HG03103 (cell line): Measurements from ENCODE around the gene ANKRD40.
"Not testable (repeated sequence)": the region's sequence is repeated elsewhere in the genome, so short reads cannot be mapped to it uniquely, and the experiment has no call there.

Source experiments
- ATAC-seq: cut with Tn5 transposase; IDR thresholded peaks from one replicate; pipeline ENCODE4 v1.9.1; 2021; ENCODE audit warnings: low read depth; ENCODE audit not compliant: unreplicated experiment

Gene ANKRD40

GRCh38 chr17:50715471-50715870, 7.8 kb upstream of the ANKRD40 start:
- ATAC-seq, result no peak

DNA sequence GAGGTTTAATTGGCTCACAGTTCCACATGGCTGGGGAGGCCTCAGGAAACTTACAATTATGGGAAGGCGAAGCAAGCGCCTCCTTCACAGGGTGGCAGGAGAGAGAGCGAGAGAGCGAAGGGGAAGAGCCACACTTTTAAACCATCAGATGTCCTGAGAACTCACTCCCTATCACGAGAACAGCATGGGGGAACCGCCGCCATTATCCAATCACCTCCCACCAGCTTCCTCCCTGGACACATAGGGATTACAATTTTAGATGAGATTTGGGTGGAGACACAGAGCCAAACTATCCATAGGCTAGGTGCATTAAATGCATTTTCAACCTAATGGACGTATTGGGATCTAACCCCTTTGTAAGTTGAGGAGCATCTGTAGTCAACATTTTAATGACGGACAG, 4.9 kb upstream of the ANKRD40 start:
- ATAC-seq, result no peak

- no peak for ATAC-seq
Measured at GRCh38 chr17:50710650-50711049, 2.9 kb upstream of the ANKRD40 start.

- ATAC-seq, result no peak
Measured at GRCh38 chr17:50710025-50710424, 2.3 kb upstream of the ANKRD40 start.

DNA sequence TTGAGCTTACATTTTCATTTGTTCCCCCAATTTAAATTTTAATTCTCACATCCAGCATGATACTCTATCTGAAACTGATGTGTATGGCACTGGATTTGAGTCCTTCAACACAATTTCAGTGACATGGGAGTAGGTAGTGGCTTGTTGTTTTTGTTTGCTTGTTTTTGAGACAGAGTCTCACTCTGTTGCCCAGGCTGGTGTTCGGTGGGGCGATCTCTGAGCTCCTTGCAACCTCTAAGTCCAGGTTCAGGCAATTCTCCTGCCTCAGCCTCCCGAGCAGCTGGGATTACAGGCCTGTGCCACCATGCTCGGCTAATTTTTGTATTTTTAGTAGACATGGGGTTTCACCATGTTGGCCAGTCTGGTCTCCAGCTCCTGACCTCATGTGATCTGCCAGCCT, 1.3 kb upstream of the ANKRD40 start:
- not testable (repeated sequence) for ATAC-seq

DNA sequence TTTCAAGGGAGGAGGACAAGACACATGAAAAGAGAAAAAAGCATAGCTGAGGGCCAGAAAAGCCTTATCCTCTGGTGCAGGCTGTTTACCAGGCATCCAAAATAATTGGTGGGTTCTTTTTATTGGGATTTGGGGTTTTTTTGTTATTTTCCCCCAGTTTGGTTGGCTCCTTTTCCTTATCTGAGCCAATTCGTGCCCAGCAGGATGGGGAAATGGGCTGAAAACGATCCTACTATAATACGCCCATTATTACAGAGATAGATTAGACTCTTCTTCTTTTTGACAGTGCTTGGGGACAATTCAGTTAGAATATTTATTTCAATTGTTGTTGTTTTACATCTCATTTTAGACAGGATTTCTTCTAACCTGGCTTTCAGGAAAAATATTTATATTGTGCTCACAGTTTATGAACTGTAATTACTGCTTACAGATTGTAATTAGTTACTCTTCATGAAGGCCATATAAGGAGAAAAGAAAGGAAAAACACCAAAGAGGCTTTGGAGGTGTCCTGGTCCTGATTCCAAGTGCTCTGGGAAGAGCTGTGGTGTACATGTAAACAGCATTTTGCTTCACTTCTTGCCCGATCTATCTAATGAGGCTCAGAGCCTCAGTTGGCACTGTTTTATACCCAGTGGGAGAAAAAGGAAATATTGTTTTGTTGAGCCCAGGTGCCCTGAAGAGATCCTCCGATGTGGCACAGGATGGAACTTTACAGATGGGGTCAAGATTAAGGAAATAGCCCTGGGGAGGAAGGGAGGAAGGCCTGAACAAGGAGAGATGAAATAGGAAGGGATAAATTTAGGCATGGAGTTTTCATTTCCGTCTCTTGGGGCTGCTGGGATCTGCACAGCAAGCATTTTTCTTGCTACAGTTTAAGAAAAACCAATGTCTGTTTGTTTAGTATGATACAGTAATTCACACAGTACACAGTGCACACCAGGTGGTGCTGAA, 611 bp upstream of the ANKRD40 start:
- ATAC-seq, result no peak

DNA sequence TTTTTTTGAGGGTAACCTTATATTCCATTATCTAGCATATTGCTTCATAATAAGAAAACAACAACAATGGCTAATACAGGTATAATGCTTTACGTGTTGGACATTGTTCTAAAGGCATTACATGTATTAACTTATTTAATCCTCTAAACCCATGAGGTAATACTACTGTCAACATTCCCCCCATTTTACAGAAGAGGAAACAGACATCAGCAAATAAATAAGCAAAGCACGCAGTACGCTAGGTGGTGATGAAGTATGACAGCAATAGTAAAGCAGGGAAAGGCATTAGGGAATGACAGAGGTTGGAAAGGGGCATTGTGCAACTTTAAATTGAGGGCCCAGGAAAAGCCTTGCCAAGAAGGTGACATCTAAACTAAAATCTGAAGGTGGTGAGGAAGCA, 4.6 kb downstream of the ANKRD40 start:
- ATAC-seq, result no peak

GRCh38 chr17:50699410-50699809, 8.3 kb downstream of the ANKRD40 start:
- no peak for ATAC-seq

DNA sequence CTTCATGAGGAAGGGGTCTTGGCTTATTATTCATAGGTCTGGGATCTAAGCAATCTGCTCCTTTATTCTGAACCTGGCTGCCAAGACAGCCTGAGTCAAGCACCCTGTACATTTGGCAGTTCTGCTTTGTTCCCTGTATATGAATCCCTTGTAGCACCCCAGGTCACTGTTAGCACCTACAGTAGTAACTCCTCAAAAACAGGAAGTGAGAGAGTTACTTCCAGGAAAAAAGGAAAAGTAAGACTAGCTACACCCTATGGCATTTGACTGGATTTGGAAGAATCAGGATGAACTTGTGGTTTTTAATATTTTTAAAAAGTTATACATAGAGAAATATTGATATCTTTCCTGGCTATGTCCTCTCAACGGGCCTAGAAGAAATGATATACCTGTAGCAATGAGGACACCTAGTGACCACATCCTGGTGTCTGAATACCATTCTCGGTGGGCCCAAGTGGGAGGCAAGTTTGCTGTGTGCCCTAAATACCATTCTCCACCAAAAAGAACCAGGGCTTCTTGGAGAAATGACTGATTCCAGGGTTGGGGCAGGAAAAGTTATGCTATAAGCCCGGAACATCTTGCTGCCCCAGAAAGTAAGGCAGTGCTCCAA, 9.9 kb downstream of the ANKRD40 start:
- ATAC-seq, result no peak

DNA sequence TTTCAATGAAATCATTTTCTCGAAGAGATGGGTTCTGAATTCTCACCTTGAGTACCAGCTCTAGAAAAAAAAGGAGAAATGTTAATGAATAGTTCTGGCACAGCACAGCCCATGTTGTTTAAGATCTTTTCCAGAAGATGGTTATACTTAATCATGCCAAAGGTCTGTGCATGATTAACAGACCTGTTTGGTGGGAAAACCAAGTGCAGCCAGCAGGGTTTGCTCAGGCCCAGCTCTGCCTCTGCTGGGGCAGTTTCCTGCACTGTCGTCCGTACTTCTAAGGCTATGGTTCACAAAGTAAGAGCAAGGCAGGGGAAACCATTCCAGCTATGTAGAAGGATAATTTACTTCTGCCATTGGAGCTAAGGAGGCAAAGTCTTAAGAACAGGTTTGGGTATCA, 10.7 kb downstream of the ANKRD40 start:
- no peak for ATAC-seq

- no peak for ATAC-seq
Measured at GRCh38 chr17:50696365-50696879, 11.3 kb downstream of the ANKRD40 start.

GRCh38 chr17:50693036-50693682, 14.6 kb downstream of the ANKRD40 start:
- no peak for ATAC-seq

DNA sequence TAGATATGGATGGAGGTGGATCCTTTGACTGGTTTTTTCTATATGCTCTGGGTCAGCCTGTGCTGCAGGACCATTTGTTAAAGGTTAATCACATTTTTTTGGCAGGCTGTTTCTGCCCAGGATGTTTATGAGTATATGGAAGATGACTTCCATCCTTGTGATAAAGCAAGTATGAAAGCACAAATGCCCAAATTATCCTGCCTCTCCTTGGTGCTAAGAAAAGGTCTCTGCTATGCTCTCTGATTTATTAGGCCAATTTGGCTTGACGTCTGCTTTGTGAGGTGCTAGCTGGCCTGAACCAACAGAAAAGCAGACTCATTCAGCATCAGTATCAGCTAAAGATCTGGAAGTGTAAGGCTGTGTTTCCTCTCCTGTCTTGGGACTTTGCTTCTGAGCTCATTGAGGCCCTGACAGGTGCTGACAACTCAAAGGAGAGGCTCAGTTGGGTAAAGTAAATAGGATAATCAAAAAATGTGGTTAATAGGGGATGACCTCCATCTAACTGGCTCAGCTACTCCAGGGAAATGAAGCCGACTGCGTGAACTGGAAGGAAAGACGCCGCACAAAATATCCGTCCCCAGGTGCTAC, 15.2 kb downstream of the ANKRD40 start:
- no peak for ATAC-seq

- ATAC-seq, result no peak
Measured at GRCh38 chr17:50691550-50692447, 15.9 kb downstream of the ANKRD40 start.

- ATAC-seq, result no peak
Measured at GRCh38 chr17:50690887-50691549, 16.7 kb downstream of the ANKRD40 start.

DNA sequence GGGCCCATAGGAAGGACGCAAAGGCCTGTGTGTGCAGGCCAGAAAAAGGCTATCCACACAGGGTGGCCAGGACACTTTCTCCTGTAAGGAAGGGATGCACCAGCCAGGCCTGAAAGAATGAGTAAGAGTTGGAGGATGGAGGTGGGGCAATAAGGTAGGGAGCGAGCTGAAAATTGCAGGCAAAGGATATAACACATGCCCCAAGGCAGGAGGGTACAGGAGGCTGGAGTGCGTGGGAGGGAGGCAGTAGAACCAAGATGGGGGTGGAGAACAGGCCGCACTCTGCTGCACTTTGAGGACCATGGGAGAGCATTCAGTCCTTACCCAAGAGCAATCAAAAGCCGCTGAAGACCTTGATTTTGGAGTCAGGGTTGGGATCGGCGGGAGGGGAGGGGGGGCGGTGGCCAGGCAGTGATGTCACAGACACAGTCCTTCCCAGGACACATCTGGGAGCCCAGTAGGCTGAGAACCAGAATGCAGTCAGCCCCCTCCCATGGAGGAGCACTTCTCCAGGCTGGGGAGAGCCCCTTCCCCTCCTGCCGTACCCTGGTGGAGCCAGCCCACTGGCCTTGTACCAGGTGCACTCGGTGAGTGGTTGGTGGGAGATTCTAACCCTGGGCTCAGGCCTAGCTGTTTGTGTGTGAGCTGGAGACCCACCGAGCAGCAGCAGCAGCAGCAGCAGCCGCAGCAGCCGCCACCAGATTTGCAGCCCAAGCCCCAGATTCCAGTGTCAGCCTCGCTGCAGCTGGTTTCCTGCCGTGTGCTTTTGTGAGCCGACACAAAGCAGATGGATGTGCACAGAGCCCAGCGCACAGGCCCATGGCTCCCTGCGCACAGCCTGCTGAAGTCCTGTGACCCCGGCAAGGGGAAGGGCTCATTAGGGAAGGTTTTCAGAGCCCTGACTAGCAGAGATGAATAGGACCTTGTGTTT, 17.5 kb downstream of the ANKRD40 start:
- no peak for ATAC-seq

GRCh38 chr17:50689251-50689650, 18.5 kb downstream of the ANKRD40 start:
- no peak for ATAC-seq

GRCh38 chr17:50688245-50688644, 19.5 kb downstream of the ANKRD40 start:
- no peak for ATAC-seq
